Kidney epithelial cell (primary cell): Measurements from ENCODE around the gene RBFOX2. TPM values are rescaled to one million over a fixed set of nuclear protein-coding genes. Genes with fewer than 3 reads are reported as not detected.

Experiments used
- DNase-seq: peaks from one replicate; pipeline ENCODE4 v3.0.0-alpha.2; 2010; ENCODE audit warnings: low read depth
- H3K27me3 ChIP-seq: 2 replicates; pipeline ENCODE4 v1.6.0; 2011; ENCODE audit warnings: low read length; ENCODE audit not compliant: control insufficient read depth, insufficient read depth
- H3K36me3 ChIP-seq: 2 replicates; pipeline ENCODE4 v1.5.1; 2011; ENCODE audit warnings: low read length; ENCODE audit not compliant: control insufficient read depth, insufficient read depth
- H3K4me3 ChIP-seq: 2 replicates; pipeline ENCODE4 v1.5.1; 2011; ENCODE audit warnings: low read depth, mild to moderate bottlenecking, control low read depth, low read length
- CTCF ChIP-seq: IDR thresholded peaks from 2 replicates; pipeline ENCODE4 v1.5.1; 2011; ENCODE audit warnings: mild to moderate bottlenecking, moderate library complexity, low read length, control low read depth, inconsistent platforms; ENCODE audit not compliant: insufficient read depth, poor library complexity, severe bottlenecking
- total RNA-seq: library from RNA; depleted of rRNA; stranded (reverse); fragments of >200 nt; gene quantifications from 2 replicates; pipeline ENCODE4 v1.2.3, GENCODE V29; 2015

The RBFOX2 gene
- total RNA-seq, 1 donor from 2014 or later: 75.1 TPM

- no peak for TF ChIP-seq CTCF
- Histone ChIP-seq H3K4me3 (no peak overlapping the region), H3K36me3 (no peaks in the 10 kb centered on the region), H3K27me3 (no peaks in the 10 kb centered on the region)
- DNase-seq: no peak
Observed at GRCh38 chr22:35864545-35865165, 164.0 kb downstream of the RBFOX2 start.

- TF ChIP-seq CTCF: no peak
- Histone ChIP-seq H3K27me3 (no peaks in the 10 kb centered on the region), H3K36me3 (no peaks in the 10 kb centered on the region), H3K4me3 (no peak overlapping the region)
- no peak for DNase-seq
Observed at GRCh38 chr22:35863432-35863831, 165.2 kb downstream of the RBFOX2 start.

GRCh38 chr22:35862697-35863096 is 165.9 kb downstream of the RBFOX2 start:
- no peak overlapping the region for H3K4me3 ChIP-seq
- TF ChIP-seq CTCF: no peak
- no peak for DNase-seq
- no peaks in the 10 kb centered on the region for H3K36me3 ChIP-seq
- no peaks in the 10 kb centered on the region for H3K27me3 ChIP-seq

GRCh38 chr22:35861451-35861850 is 167.2 kb downstream of the RBFOX2 start:
- H3K36me3 ChIP-seq: no peaks in the 10 kb centered on the region
- H3K27me3 ChIP-seq: no peaks in the 10 kb centered on the region
- TF ChIP-seq CTCF: no peak
- no peak for DNase-seq
- H3K4me3 ChIP-seq: no peak overlapping the region

- H3K27me3 ChIP-seq: no peaks in the 10 kb centered on the region
- H3K36me3 ChIP-seq: no peaks in the 10 kb centered on the region
- no peak overlapping the region for H3K4me3 ChIP-seq
- DNase-seq: no peak
- no peak for TF ChIP-seq CTCF
Observed at GRCh38 chr22:35860837-35861236, 167.8 kb downstream of the RBFOX2 start.

- TF ChIP-seq CTCF: no peak
- Histone ChIP-seq H3K4me3 (no peak overlapping the region), H3K27me3 (no peaks in the 10 kb centered on the region), H3K36me3 (no peaks in the 10 kb centered on the region)
- DNase-seq: no peak
Observed at GRCh38 chr22:35860087-35860733, 168.4 kb downstream of the RBFOX2 start.
